Lower leg skin (tissue), 3 donors: ENCODE results near the gene PSMD2.

ENCODE experiments used
- CTCF ChIP-seq, 3 donors: fragments of 450-650 bp; IDR thresholded peaks; one replicate each; pipeline ENCODE4 v1.5.1; 2016; ENCODE audit warnings: antibody characterized with exemption in 3 of 3, mild to moderate bottlenecking in 3 of 3, moderate library complexity in 2 of 3
- POLR2A ChIP-seq, 2 donors: fragments of 450-650 bp; IDR thresholded peaks; one replicate each; pipeline ENCODE4 v1.6.1; 2016 to 2017; ENCODE audit warnings: antibody characterized with exemption in 2 of 2, mild to moderate bottlenecking in 1 of 2, moderate library complexity in 1 of 2

GRCh38 chr3:184320104-184320445 is 21.0 kb downstream of the PSMD2 start:
- no peak for TF ChIP-seq POLR2A (IDR thresholded peaks at IDR 0.05)
- no peak for TF ChIP-seq CTCF (IDR thresholded peaks at IDR 0.05)
